Fibroblast of villous mesenchyme (primary cell): ENCODE measurements around the gene ZNF618. TPM values are rescaled to one million over a fixed set of nuclear protein-coding genes. Genes with fewer than 3 reads are reported as not detected.

Experiments used
- DNase-seq: peaks from one replicate; pipeline ENCODE4 v3.0.0-alpha.2; 2010; ENCODE audit warnings: low read depth
- H3K4me3 ChIP-seq: 2 replicates; pipeline ENCODE4 v1.5.1; 2011; ENCODE audit warnings: low read depth, mild to moderate bottlenecking, low read length
- total RNA-seq: library from RNA; depleted of rRNA; stranded (reverse); fragments of >200 nt; gene quantifications from 2 replicates; pipeline ENCODE4 v1.2.3, GENCODE V29; 2012
- TF ChIP-seq, protein P1 (sequence below): IDR thresholded peaks from 2 replicates; pipeline ENCODE4 v1.5.1; 2012; ENCODE audit warnings: low read depth, mild to moderate bottlenecking, low read length; ENCODE audit not compliant: insufficient read depth

Gene ZNF618
- total RNA-seq, 1 donor, result 12.5 TPM

DNA sequence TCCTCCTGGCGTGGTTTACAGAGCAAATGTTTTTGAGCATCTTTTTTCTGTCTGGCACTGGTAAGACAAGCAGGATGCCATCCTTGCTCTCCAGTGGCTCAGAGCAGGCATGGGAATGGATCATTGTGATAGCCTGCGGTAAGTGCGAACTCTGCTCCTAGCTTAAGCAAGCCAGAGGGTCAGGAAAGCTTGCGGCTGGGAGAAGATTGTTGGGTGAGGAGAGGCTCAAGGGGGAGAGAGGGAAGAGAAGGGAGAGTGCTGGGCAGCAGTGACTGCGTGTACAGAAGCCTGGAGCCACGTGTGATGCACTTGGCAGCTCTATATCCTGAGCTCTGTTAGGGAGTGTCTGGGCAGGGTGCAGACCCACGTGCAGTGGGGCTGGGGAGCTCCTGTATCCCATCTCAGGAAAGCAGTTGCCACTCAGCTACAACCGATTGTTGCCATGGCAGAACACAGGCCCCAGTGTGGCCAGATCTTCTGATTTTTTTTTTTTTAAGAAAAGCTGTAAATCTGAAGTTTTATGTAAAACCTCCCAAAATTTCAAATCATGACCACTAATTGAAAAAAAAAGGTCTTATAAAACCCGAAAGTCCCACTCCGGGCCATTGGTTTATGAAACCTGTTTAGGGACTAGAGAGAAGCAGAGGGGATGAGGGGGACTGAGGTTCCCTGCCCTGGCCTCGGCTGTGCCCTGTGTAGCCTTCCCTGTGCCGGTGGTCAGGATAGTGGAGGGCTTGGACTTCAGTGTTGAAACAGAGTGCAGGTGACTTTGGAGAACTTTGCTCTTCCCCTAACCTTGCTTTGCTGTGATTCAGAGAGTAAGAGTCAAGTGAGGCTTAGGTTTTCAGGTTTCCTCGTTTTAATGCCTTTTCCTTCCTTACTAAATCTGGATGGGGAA is 67.3 kb downstream of the ZNF618 start:
- TF ChIP-seq, protein P1, sequence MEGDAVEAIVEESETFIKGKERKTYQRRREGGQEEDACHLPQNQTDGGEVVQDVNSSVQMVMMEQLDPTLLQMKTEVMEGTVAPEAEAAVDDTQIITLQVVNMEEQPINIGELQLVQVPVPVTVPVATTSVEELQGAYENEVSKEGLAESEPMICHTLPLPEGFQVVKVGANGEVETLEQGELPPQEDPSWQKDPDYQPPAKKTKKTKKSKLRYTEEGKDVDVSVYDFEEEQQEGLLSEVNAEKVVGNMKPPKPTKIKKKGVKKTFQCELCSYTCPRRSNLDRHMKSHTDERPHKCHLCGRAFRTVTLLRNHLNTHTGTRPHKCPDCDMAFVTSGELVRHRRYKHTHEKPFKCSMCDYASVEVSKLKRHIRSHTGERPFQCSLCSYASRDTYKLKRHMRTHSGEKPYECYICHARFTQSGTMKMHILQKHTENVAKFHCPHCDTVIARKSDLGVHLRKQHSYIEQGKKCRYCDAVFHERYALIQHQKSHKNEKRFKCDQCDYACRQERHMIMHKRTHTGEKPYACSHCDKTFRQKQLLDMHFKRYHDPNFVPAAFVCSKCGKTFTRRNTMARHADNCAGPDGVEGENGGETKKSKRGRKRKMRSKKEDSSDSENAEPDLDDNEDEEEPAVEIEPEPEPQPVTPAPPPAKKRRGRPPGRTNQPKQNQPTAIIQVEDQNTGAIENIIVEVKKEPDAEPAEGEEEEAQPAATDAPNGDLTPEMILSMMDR, result no peak
- no peak overlapping the region for H3K4me3 ChIP-seq
- no peak for DNase-seq

DNA sequence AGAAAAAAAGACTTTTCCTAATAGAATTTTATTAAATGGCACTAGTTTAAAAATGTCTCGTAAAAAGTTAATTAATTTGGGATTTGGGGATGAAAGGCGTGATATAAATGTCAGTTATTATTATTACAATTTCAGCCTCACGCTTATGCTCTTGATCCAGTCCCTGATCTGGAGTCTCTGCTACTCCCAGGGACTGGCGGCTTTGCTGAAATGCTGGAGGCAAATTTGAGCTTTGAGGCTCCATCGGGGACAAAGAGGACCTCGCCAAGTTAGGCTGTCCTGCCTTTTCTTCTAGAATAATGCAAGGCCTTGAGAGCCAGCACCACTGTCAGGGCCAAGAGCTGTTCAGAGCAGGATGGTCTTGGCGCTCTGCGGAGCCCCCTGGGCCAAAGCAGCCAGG is 69.7 kb downstream of the ZNF618 start:
- TF ChIP-seq, protein P1, result no peak
- H3K4me3 ChIP-seq, result no peak overlapping the region
- DNase-seq, result no peak

DNA sequence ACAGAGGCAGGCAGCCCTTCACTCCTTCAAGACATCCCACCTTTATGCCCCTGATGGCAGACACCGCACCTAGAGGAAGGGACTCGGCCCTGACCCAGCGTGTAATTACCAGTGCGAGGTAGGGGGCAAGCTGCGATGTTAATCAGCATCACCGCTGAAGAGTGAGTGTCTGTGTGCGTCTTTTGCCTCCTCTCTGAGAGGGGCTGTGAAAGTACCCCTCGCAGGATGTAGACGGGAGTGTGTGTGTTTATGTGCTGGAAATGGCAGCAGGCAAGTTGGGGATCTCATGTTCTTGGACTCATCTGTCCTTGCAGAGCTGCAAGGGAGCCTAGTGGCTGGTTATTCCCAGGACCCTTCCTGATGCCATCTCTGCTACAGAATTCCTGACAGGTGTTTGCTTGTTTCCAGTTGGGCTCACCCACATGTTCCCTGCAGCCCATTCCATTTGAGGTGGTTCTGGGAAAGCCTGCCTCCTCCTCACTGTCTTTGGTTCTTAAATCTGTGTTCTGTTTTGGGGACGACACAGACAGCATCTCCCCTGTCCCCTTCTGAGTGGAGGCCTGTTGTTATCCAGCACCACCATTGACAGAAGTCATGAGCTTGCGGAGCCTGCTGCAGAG is 70.5 kb downstream of the ZNF618 start:
- TF ChIP-seq, protein P1, result no peak

DNA sequence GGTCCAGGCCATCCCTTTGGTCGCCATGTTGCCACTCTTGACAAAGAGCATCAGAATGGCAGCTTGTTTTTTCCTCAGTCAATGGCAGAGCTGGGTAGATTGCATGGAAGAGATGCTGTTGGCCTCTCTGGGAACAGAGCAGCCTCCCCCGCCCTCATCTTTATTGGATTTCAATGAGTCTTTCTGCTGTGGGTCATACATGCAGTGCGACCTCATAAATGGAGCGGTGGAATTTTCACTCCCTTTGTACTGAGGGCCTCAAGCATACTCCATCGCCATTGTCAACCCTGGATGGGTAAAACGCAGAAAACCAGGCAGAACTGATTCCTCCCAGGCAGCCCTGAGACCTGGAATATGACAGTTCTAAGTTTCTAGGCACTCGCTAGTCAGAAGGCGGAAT is 71.8 kb downstream of the ZNF618 start:
- TF ChIP-seq, protein P1, result no peak
- DNase-seq, result no peak
- no peak overlapping the region for H3K4me3 ChIP-seq

More for the DNA sequence above, 70.5 kb downstream of the ZNF618 start:
- no peak for DNase-seq
- H3K4me3 ChIP-seq, result no peak overlapping the region

DNA sequence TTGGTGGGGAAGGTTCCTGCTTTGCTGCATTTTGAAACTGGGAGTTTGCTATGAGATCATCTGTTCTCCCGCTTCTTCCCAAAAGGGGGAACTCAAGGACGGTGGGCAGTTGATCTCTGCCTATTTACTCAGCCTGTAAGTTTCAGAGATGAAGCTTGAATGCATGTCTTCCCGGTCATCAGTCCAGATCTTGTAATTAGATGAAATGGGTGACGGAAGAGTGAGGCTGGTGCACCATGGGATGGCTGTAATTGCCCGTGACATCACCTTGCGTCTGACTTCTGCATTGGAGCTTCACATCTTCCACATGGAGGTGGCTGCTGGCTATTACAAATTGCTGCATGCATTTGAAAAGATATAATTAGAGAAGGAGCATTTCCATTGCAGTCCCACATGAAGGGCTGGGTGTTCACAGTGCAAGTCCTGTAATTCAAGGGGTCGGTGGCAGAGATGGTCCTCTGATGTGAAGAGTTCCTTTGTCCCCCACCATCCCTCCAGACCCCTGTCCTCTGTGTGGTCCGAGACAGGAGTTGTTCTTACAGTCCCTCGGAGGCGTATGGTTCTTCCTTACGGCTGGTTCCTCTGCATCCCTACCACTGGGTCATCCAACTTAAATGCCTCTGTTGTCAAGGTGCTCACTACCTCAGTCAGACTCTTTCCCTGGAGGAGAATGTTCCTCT is 72.9 kb downstream of the ZNF618 start:
- DNase-seq, result no peak
- H3K4me3 ChIP-seq, result no peak overlapping the region
- TF ChIP-seq, protein P1, result no peak

DNA sequence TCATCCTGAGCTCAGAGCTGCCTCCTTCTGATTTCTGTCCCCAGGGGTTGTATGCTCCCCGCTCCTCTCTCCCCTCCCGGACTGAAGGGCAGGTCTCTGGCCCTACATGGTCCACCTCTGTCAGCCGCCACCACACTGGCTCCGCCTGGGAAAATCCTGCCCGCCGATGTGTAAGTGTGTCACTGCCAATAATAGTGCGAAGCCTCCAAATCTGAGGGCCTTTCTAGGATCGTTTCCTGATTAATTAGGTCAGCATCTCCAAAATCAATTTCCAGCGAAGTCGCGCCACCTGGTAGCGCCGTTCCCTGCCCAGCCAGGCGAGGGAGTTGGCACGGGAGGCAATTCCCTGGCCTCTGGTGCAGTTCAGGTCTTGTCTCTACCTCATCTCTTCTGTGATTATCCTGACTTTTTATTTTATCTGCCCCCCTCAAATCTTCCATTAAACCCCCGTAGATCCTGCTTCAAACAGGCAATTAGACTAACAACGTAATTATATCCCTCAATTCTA is 73.5 kb downstream of the ZNF618 start:
- TF ChIP-seq, protein P1, result no peak
- no peak overlapping the region for H3K4me3 ChIP-seq
- no peak for DNase-seq
